GM19395 (cell line): Measurements from ENCODE around the gene STK32B.
"Not testable (repeated sequence)": the region's sequence is repeated elsewhere in the genome, so short reads cannot be mapped to it uniquely, and the experiment has no call there.

ENCODE experiments used
- ATAC-seq: cut with Tn5 transposase; IDR thresholded peaks from one replicate; pipeline ENCODE4 v1.9.1; 2021; ENCODE audit warnings: mild to moderate bottlenecking, moderate library complexity; ENCODE audit not compliant: unreplicated experiment

Gene STK32B

DNA sequence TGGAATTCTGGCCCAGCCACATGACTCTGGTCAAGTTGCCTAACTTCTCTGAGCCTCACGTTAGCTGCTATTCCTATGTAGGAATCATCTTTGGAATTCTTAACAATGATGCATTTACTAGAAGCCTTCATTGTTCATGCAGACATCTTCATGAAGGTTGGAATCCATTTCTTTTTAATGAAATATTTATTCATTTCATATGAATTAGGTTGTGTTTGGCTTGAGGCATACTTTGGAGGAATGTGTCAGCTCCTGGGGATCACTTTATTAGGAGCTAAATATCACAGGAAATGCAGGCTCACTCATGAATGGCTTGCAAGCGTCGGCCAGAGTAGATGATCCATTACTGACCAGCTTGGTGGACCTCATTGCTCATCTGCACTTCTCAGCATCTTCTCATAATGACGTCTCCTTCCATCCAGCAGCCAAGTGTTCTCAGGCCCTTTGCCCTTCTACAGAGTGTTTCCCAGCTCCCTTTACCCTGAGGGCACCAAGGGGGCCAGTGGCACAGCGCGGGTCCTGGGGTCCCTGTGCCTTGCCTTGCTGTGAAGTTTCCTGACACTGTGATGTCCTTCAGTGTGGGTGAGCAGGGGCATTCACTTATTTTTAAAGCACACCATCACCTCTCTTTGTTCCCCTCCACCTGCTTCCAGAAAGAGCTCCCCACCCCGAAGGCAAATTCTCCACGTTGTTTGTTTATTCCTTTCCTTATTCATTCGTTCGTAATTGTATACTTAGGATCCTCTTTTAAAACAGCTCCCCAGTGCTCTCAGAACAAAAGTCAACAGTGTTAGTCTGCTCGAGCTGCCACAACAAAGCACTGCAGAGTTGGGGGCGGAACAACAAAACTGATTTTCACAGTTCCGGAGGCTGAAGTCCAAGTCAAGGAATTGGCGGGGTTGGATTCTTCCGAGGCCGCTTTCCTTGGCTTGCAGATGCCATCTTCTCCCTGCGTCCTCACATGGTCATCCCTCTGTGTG is 106.8 kb downstream of the STK32B start:
- no peak for ATAC-seq

GRCh38 chr4:5158825-5159224 is 107.5 kb downstream of the STK32B start:
- ATAC-seq = no peak

DNA sequence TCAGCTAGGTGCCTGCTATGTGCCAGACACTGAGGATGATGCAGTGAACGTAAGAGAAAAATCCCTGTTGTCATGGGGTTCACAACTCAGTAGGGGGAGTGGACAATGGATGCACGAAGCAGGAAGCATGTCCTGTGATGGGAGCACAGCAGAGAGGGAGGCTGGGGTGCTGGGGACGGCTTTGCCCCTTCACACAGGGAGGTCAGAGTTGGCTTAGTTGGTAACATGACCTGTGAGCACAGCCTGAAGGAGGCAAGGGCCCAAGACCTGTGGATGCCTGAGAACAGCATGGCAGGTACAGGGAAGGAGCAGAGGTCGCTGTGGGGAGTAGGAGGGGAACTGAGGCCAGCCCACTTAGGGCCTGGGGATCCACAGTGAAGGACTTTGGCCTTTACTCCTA is 109.4 kb downstream of the STK32B start:
- no peak for ATAC-seq

DNA sequence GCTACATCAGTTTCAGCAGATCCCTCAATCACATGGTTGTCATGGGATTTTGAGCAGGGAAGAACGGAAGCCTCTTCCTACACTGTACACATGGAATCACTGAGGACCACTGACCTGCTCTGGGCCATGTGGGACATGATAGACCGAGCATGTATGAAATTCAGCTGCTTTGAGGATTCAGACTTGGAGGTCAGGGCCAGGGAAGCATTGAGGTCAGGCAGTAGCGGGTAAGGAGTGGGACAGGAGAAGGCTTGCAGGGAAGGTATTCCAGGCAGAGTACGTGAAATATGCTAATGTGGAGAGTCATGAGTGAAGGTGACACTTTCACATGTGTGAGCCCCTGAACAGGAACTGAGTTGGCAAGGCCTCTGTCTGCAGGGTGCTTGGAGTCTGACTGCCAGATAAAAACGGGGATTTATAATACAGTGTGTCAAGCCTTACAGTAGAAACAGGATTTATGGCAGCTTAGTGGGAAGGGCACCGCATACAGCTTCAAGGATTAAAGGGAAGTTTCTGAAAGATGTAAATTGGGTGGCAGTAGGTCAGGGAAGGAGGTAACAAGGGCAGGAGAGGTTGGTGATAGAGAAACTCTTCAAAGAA is 111.7 kb downstream of the STK32B start:
- no peak for ATAC-seq

- ATAC-seq = no peak
Measured at GRCh38 chr4:5164221-5164912, 113.1 kb downstream of the STK32B start.

DNA sequence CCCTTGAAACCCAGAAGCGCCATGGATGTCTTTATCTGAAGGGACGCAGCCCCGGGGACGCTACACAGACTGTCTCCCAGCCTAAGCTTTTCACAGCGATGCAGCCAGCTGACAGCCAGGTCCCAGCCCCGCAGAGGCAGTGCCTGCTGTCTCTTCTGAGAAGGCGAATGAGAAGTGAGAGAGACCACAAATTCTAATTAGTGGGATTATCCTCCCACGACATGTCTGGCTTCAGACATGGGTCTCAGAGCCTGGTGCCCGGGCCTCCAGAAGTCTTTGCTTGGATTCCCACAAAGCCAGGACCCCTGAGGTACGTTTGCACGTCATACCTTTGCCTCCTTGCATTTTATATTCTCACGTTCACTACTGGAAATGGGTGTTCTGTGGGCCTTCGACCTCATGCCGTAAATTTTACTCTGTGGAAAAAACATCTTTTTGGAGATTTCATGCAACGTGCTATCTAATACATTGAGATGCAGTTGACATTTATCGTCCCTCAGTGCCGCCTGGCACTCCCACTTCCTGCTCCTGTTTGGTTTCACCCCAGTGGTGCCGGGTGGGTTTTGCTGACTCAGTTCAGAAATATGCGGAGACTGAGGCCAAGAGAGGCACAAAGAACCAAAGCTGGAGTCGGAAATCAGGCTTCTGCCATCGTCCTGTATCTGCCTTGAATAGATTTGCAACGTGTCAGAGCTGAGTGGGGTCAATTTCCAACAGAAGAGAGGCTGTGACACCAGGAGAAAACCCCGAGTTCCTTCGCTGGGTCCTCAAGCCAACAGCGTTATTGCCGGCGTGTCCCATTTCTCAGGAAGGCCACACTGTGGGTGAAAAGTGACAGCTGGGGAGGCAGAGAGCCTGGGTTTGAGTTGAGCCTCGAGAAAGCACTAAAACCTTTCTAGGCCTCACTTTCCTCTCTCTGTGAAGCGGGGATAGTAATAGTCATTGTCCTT is 114.4 kb downstream of the STK32B start:
- no peak for ATAC-seq

DNA sequence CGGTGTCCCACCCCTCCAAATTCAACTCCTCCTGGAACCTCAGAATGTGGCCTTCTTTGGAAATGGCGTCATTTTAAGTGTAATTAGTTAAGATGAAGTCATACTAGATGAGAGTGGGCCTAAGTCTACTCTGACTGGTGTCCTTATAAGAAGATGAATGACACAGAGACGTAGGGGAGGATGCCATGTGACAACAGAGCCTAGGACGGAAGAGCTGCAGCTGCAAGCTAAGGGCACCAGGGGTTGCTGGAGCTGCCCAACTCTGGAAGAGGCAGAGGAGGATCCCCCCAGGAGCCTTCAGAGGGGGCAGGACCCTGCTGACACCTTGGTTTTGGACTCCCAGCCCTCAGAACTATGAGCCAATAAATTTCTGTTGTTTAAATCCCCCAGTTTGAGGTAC is 115.1 kb downstream of the STK32B start:
- no peak for ATAC-seq

GRCh38 chr4:5168891-5169290 is 117.6 kb downstream of the STK32B start:
- no peak for ATAC-seq

DNA sequence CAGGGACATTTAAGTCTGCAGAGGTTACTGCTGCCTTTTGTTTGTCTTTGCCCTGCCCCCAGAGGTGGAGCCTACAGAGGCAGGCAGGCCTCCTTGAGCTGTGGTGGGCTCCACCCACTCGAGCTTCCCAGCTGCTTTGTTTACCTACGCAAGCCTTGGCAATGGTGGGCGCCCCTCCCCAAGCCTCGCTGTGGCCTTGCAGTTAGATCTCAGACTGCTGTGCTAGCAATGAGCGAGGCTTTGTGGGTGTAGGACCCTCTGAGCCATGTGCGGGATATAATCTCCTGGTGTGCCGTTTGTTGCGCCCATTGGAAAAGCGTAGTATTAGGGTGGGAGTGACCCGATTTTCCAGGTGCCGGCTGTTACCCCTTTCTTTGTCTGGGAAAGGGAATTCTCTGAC is 124.6 kb downstream of the STK32B start:
- ATAC-seq = not testable (repeated sequence)

DNA sequence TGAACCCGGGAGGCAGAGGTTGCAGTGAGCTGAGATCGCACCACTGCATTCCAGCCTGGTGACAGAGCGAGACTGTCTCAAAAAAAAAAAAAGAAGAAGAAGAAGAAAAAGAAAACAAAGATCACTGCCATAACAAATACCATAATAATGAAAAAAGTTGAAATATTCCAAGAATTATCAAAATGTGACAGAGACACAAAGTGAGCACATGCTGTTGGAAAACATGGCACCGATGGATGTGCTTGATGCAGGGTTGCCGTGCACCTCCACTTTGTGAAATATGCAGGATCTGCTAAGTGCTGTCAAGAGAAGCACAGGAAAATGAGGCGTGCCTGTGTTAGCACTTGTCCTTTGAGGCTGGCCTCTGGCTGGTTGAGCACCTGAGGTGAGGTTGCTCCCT is 133.3 kb downstream of the STK32B start:
- no peak for ATAC-seq

DNA sequence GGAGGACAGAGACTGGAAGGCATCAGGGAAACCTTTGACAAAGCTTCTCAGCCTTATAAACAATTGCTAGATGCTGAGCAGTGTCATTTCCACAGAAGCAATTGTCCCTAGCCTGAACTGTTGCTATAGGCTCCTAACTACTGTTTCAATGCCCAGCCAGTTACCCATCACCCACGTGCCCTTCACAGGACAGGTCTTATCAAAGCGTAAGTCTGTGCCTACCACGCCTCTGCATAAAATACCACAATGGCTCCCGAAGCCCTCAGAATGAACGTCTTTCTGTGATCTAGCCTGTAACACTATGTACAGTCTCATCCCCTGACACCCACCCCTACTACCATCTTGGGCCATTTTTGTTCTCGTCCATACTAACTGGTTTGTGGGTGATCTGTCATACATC is 134.3 kb downstream of the STK32B start:
- ATAC-seq = no peak

DNA sequence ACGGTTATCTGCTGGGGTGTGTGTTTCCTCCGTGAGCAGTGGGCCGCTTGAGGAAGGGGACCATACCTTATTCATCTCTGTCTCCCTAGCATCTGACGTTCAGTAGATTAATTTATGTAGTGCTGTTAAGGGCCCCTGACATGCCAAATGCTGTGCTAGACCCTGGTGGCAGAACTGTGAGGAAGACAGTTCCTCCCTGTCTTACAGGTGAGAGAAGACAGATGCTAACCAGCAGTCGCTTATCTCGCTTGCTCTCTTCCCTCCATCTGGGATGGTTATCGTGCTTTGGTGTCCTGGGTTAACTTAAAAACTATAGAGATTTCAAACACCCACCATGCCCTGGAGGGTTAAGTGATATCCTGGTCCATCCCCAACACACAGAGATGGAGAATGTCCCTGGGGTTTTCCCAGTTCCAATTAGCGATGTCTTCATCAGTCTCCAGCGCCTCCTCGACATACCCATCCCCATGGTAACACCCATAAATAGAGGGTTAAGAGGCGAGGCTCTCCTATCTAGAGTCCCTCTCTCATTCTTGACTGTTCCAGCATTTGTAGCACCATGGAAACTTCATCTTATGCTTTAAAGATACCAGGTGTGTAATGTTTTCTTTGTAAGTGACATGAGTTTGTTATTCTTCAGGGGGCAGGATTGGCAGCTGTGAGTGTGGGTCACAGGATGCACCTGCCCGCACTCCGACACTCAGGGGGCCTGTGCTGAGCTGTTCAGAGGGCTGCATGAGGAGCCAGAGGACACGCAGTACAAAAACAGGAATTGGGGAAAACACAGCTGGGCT is 135.2 kb downstream of the STK32B start:
- ATAC-seq = no peak

DNA sequence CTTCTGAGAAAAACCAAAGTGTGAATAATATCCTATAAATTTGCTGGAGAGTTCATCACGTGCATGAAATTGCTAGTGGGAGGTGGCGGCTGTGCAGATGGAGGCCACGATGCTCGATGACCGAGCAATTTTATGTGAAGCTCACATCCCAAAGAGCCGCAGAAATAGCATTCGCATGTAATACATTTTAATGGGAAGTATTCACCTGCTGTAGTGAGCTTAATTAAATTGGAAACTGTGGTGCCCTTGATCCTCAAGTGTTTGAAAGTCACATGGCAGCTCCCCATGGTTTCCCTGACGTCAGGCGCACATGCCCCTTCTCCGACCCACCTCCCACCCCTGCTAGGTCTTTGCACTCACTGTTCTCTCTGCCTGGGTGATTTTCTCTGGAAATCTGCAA is 136.8 kb downstream of the STK32B start:
- ATAC-seq = no peak

- no peak for ATAC-seq
Measured at GRCh38 chr4:5191831-5192230, 140.6 kb downstream of the STK32B start.

DNA sequence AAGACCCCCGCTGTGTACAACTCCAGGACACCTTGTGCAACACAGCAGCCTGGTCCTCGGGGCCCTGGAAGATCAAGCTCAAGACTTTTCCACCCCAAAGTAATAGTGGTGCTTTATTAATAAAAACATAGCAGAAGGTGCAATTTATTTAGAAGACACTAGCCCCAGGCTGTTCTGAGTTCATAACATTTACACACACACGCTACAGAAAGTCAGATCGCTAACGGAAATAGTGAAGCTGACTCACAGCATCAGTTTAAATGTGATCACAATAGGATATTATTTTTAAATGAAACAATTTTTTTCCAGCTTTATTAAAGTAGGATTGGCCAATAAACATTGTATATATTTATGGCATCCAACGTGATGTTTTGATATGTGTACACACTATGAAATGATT is 141.0 kb downstream of the STK32B start:
- ATAC-seq = no peak

DNA sequence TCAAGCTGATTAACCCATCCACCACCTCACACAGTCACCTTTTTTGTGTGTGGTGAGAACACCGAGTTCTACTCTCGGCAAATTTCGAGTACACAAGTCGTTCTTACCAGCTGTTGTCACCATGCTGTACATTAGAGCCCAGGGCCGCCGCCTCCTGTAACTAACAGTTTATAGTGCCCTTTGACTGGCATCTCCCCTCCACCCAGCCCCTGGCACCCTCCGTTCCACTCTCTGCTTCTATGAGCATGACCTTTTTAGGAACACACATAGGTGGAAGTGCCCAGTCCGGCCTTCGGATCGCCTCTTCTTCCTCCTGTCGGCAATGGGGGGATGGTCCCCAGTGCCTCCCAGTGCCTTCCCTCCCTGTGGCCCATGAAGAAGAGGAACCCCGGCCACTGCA is 141.4 kb downstream of the STK32B start:
- no peak for ATAC-seq

- ATAC-seq = no peak
Measured at GRCh38 chr4:5198656-5199541, 147.6 kb downstream of the STK32B start.

DNA sequence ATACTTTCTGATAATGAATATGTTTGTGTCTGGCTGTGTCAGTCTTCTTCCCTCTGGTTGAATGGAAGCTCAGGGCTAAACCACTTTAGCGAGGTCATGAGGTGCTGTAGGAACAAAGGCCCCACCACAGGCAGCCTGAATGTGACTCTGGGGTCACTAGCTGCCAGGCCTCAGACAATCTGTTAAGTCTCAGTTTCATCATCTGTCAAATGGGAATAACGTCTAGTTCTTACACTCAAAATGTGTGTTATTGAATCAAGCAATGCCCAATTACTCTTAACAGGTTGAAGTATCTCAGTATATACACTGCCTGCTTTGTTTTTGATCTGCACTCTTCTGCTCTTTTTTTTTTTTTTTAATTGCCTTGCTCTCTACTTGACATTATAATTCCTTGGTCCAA is 148.6 kb downstream of the STK32B start:
- no peak for ATAC-seq

- ATAC-seq = no peak
Measured at GRCh38 chr4:5200513-5200912, 149.2 kb downstream of the STK32B start.
